GM19043 (cell line): ENCODE results near the gene DDX6.
"Not testable (repeated sequence)": the region's sequence is repeated elsewhere in the genome, so short reads cannot be mapped to it uniquely, and the experiment has no call there.

Experiments used
- ATAC-seq: cut with Tn5 transposase; IDR thresholded peaks from one replicate; pipeline ENCODE4 v1.9.1; 2021; ENCODE audit warnings: low read depth; ENCODE audit not compliant: unreplicated experiment

Gene DDX6

GRCh38 chr11:118748056-118748455, 42.9 kb downstream of the DDX6 start:
- ATAC-seq = no peak

GRCh38 chr11:118746988-118747585, 43.9 kb downstream of the DDX6 start:
- ATAC-seq = no peak

GRCh38 chr11:118744046-118744445, 46.9 kb downstream of the DDX6 start:
- ATAC-seq = no peak

- no peak for ATAC-seq
Observed at GRCh38 chr11:118742304-118742703, 48.7 kb downstream of the DDX6 start.

- ATAC-seq = no peak
Observed at GRCh38 chr11:118740892-118741291, 50.1 kb downstream of the DDX6 start.

GRCh38 chr11:118735203-118735602, 55.8 kb downstream of the DDX6 start:
- no peak for ATAC-seq

GRCh38 chr11:118734031-118734430, 56.9 kb downstream of the DDX6 start:
- ATAC-seq = no peak

GRCh38 chr11:118729753-118730152, 61.2 kb downstream of the DDX6 start:
- ATAC-seq = not testable (repeated sequence)

- ATAC-seq = not testable (repeated sequence)
Observed at GRCh38 chr11:118728112-118728511, 62.9 kb downstream of the DDX6 start.

GRCh38 chr11:118727721-118728066, 63.3 kb downstream of the DDX6 start:
- ATAC-seq = not testable (repeated sequence)

- ATAC-seq = not testable (repeated sequence)
Observed at GRCh38 chr11:118727001-118727720, 63.8 kb downstream of the DDX6 start.

GRCh38 chr11:118721478-118722015, 69.4 kb downstream of the DDX6 start:
- ATAC-seq = not testable (repeated sequence)

- not testable (repeated sequence) for ATAC-seq
Observed at GRCh38 chr11:118720740-118721139, 70.2 kb downstream of the DDX6 start.

GRCh38 chr11:118720078-118720477, 70.9 kb downstream of the DDX6 start:
- ATAC-seq = not testable (repeated sequence)

- not testable (repeated sequence) for ATAC-seq
Observed at GRCh38 chr11:118718562-118718961, 72.4 kb downstream of the DDX6 start.

GRCh38 chr11:118717733-118718132, 73.2 kb downstream of the DDX6 start:
- not testable (repeated sequence) for ATAC-seq

- ATAC-seq = not testable (repeated sequence)
Observed at GRCh38 chr11:118717221-118717620, 73.7 kb downstream of the DDX6 start.

- no peak for ATAC-seq
Observed at GRCh38 chr11:118715837-118716260, 75.1 kb downstream of the DDX6 start.

- no peak for ATAC-seq
Observed at GRCh38 chr11:118715245-118715831, 75.6 kb downstream of the DDX6 start.

GRCh38 chr11:118714816-118715215, 76.1 kb downstream of the DDX6 start:
- ATAC-seq = no peak

GRCh38 chr11:118714416-118714815, 76.5 kb downstream of the DDX6 start:
- ATAC-seq = not testable (repeated sequence)
